Measurements from ENCODE around the gene PTPRN2. TPM values are rescaled to one million over a fixed set of nuclear protein-coding genes. Genes with fewer than 3 reads are reported as not detected.

Gene PTPRN2
- total RNA-seq, 1 donor from 2014 or later, result 2.4 TPM

- TF ChIP-seq CTCF (IDR thresholded peaks at IDR 0.05; ENCODE audit: insufficient read depth, low read length, poor library complexity, severe bottlenecking), result no peak
- H3K4me3 ChIP-seq (ENCODE audit: low read depth, low read length), result no peak overlapping the region
- no peaks in the 10 kb centered on the region for H3K27me3 ChIP-seq (ENCODE audit: control insufficient read depth, insufficient read depth, low read length)
- no peak for DNase-seq (ENCODE audit: low read depth)
- no peaks in the 10 kb centered on the region for H3K36me3 ChIP-seq (ENCODE audit: control insufficient read depth, insufficient read depth, low read length)
Measured at GRCh38 chr7:158007697-158008257, 579.8 kb downstream of the PTPRN2 start.

DNA sequence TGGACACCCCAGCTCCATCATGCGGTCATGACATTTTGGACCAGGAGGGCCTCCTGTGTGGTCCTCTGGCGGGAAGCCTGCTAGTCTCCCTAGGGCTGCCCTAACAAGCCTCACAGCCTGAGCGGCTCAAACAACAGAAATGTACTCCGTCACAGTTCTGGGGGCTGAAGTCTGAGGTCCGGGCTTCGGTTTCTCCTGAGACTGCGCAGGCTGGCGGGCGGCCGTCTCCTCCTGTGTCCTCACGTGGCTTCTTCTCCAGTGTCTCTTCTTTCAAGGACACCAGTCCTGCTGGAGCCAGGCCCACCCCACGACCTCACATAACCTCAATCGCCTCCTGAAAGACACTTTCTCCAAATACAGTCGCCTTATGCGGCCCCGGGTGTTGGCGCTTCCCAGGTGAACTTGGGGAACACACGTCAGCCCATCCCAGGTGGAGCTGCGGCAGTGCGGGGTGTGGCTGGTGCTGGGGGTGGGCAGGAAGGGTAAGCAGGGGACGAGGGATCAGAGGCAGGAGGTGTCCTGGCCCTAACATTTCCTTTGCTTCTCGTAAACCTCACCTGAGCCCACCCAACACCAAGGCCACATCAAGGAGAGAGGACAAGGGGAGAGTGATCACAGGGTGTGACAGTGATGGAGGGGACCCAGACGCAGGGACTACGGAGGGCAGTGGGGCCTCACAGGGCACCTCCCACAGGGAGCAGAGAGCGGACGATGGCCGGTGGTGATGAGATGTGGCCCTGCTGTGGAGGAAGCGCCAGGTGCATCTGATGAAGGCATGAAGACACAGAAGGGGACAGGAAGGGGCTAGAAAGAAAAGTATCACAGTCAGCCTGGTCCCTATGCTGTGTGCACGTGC is 580.6 kb downstream of the PTPRN2 start:
- no peak for DNase-seq (ENCODE audit: low read depth)
- H3K4me3 ChIP-seq (ENCODE audit: low read depth, low read length), result no peak overlapping the region
- no peak for TF ChIP-seq CTCF (IDR thresholded peaks at IDR 0.05; ENCODE audit: insufficient read depth, low read length, poor library complexity, severe bottlenecking)
- no peaks in the 10 kb centered on the region for H3K27me3 ChIP-seq (ENCODE audit: control insufficient read depth, insufficient read depth, low read length)
- no peaks in the 10 kb centered on the region for H3K36me3 ChIP-seq (ENCODE audit: control insufficient read depth, insufficient read depth, low read length)

DNA sequence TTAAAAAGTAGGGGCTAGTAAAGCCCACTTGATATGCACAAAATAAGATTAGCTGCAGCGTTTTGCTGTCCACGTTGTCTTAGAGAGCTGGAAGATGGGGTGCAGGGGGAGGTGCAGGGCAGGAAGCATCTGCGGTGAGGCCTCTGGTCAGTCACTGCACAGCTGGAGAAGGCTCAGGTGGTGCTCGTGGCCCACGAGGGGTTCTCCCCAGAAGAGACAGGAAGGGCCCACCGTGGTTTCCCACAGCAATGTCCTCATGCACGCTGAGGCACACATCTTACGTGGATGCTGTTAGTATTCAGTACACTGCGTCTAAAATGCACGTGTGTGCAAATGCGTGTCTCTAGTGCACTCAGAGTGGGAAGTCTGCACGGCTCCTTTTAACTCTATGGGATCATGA is 582.1 kb downstream of the PTPRN2 start:
- no peak for DNase-seq (ENCODE audit: low read depth)
- Histone ChIP-seq H3K4me3 (ENCODE audit: low read depth, low read length) (no peak overlapping the region), H3K36me3 (ENCODE audit: control insufficient read depth, insufficient read depth, low read length) (no peaks in the 10 kb centered on the region), H3K27me3 (ENCODE audit: control insufficient read depth, insufficient read depth, low read length) (no peaks in the 10 kb centered on the region)
- TF ChIP-seq CTCF (IDR thresholded peaks at IDR 0.05; ENCODE audit: insufficient read depth, low read length, poor library complexity, severe bottlenecking), result no peak

- no peak for DNase-seq (ENCODE audit: low read depth)
- H3K27me3 ChIP-seq (ENCODE audit: control insufficient read depth, insufficient read depth, low read length), result no peaks in the 10 kb centered on the region
- TF ChIP-seq CTCF (IDR thresholded peaks at IDR 0.05; ENCODE audit: insufficient read depth, low read length, poor library complexity, severe bottlenecking), result no peak
- H3K4me3 ChIP-seq (ENCODE audit: low read depth, low read length), result no peak overlapping the region
- H3K36me3 ChIP-seq (ENCODE audit: control insufficient read depth, insufficient read depth, low read length), result no peaks in the 10 kb centered on the region
Measured at GRCh38 chr7:158004123-158004490, 583.5 kb downstream of the PTPRN2 start.

DNA sequence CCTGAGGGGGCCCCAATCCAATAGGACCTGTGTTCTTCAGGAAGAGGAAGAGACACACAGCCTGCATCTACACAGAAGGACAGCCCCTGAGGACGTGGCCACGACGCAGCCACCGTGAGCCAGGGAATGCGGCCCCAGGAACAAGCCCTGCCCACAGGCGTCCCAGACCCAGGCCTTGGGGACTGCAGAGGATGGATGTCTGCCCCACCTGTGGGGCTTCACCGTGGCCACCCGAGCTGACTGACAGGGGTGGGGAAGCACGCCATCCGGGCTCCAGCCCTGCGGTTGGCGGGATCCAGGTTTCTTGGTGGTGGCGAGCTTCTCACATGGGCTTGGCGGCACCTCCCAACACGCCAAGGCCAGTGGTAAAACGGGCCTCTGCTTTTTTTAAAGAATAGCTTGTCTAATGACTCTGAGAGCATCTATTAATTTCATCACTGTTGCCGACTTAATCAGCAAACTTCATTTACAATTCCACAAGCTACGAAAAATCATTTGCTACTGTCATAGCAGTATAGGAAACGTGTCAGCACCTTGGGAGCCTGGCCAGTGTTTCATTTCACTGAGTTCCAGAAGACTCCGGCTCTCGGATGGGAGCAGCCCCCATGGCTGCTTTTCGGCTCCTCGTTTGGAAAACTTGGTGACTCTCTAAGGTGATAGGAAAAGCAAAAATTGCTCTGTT is 584.0 kb downstream of the PTPRN2 start:
- Histone ChIP-seq H3K36me3 (ENCODE audit: control insufficient read depth, insufficient read depth, low read length) (no peaks in the 10 kb centered on the region), H3K4me3 (ENCODE audit: low read depth, low read length) (no peak overlapping the region), H3K27me3 (ENCODE audit: control insufficient read depth, insufficient read depth, low read length) (no peaks in the 10 kb centered on the region)
- DNase-seq (ENCODE audit: low read depth), result no peak
- TF ChIP-seq CTCF (IDR thresholded peaks at IDR 0.05; ENCODE audit: insufficient read depth, low read length, poor library complexity, severe bottlenecking), result no peak

Measured in kidney epithelial cell (primary cell).